Activated naive CD8-positive, alpha-beta T cell (primary cell): Measurements from ENCODE around the gene LTBP2.

Experiments used
- H3K27ac Mint-ChIP-seq: one replicate; pipeline ENCODE4 v1.8.0; 2021; ENCODE audit warnings: mixed read lengths
- H3K27me3 Mint-ChIP-seq: one replicate; pipeline ENCODE4 v1.8.0; 2021; ENCODE audit warnings: mixed read lengths
- H3K36me3 Mint-ChIP-seq: one replicate; pipeline ENCODE4 v1.8.0; 2021; ENCODE audit warnings: mixed read lengths
- H3K4me1 Mint-ChIP-seq: one replicate; pipeline ENCODE4 v1.8.0; 2021; ENCODE audit warnings: low read depth, mixed read lengths
- H3K4me3 Mint-ChIP-seq: one replicate; pipeline ENCODE4 v1.8.0; 2021; ENCODE audit warnings: mild to moderate bottlenecking, mixed read lengths
- H3K9me3 Mint-ChIP-seq: one replicate; pipeline ENCODE4 v1.8.0; 2021; ENCODE audit warnings: low read depth, mixed read lengths

LTBP2 gene

GRCh38 chr14:74647061-74647677 is 35.1 kb upstream of the LTBP2 start:
- Mint-ChIP-seq H3K4me1 (peaks cover 3% of the 10 kb centered on the region), H3K4me3 (no peak overlapping the region), H3K27ac (no peak overlapping the region), H3K9me3 (no peaks in the 10 kb centered on the region), H3K27me3 (no peaks in the 10 kb centered on the region), H3K36me3 (no peaks in the 10 kb centered on the region)

GRCh38 chr14:74645756-74646470 is 33.9 kb upstream of the LTBP2 start:
- no peaks in the 10 kb centered on the region for H3K4me1 Mint-ChIP-seq
- H3K9me3 Mint-ChIP-seq, result no peaks in the 10 kb centered on the region
- no peaks in the 10 kb centered on the region for H3K27me3 Mint-ChIP-seq
- no peaks in the 10 kb centered on the region for H3K36me3 Mint-ChIP-seq
- no peak overlapping the region for H3K4me3 Mint-ChIP-seq
- H3K27ac Mint-ChIP-seq, result no peak overlapping the region

DNA sequence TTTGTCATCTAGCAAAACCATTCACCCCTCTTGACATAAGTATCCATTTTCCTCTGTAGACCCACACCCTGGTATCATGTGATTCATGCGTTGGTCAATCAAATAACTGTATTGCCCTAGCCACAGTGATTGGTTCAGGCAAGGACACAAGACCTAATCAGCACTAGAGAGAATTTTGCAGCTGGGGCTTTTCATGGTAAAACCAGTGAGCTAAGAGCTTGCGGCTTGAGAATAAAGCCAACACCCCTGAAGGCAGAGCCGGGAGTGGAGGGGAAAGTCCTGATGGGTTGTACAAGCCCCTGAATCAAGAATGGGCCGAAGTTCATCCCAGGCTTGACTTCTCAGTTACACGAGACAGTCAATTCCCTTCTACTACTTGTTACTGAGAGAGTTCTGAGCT is 33.2 kb upstream of the LTBP2 start:
- Mint-ChIP-seq H3K9me3 (no peaks in the 10 kb centered on the region), H3K4me1 (no peaks in the 10 kb centered on the region), H3K36me3 (no peaks in the 10 kb centered on the region), H3K4me3 (no peak overlapping the region), H3K27ac (no peak overlapping the region), H3K27me3 (no peaks in the 10 kb centered on the region)

GRCh38 chr14:74641601-74642391 is 29.8 kb upstream of the LTBP2 start:
- no peaks in the 10 kb centered on the region for H3K4me1 Mint-ChIP-seq
- H3K4me3 Mint-ChIP-seq, result no peak overlapping the region
- H3K27ac Mint-ChIP-seq, result no peak overlapping the region
- H3K36me3 Mint-ChIP-seq, result no peaks in the 10 kb centered on the region
- H3K27me3 Mint-ChIP-seq, result no peaks in the 10 kb centered on the region
- H3K9me3 Mint-ChIP-seq, result no peaks in the 10 kb centered on the region

DNA sequence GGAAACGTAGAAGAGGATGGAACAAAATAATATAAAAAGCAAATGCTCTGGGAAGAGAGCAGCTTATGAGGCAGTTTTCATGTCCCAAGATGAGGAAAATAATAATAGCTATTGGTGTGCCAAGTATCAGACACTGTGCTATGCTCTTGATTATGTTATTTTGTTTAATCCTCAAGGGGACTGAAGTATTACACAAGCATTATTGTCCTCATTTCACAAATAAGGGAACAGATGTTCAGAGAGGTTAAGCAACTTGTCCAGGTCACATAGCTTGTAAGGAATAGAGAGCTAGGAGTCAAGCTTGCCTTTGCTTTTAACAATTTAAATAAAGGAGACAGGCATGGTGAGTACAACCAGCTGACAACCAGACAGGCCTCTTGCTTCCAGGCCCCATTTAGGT is 26.9 kb upstream of the LTBP2 start:
- Mint-ChIP-seq H3K9me3 (no peaks in the 10 kb centered on the region), H3K36me3 (no peaks in the 10 kb centered on the region), H3K27me3 (no peaks in the 10 kb centered on the region), H3K27ac (no peak overlapping the region), H3K4me1 (no peaks in the 10 kb centered on the region), H3K4me3 (no peak overlapping the region)

DNA sequence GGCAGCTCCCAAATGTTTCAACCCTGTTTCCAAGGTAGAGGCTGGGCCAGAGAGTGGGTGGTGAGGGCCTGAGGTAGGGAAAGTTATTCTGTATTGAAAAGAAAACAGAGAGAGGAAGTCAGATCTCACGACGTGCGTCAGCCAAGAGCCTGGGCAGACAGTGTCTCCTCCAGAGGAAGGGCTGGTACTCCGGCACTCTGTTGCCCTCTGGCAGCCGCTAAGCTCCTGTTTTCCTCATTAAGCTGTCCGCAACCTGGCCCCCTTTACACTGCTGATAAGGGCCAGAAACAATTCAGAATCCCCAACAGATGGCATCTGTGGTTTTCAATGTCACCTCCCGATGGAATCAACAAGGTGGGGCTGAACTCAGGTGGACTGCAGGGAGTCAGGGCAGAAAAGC is 26.0 kb upstream of the LTBP2 start:
- Mint-ChIP-seq H3K4me3 (no peak overlapping the region), H3K27ac (no peak overlapping the region), H3K36me3 (no peaks in the 10 kb centered on the region), H3K9me3 (no peaks in the 10 kb centered on the region), H3K27me3 (no peaks in the 10 kb centered on the region), H3K4me1 (no peaks in the 10 kb centered on the region)

GRCh38 chr14:74637178-74637550 is 25.1 kb upstream of the LTBP2 start:
- no peak overlapping the region for H3K4me3 Mint-ChIP-seq
- no peak overlapping the region for H3K27ac Mint-ChIP-seq
- H3K9me3 Mint-ChIP-seq, result no peaks in the 10 kb centered on the region
- H3K27me3 Mint-ChIP-seq, result no peaks in the 10 kb centered on the region
- H3K4me1 Mint-ChIP-seq, result no peaks in the 10 kb centered on the region
- no peaks in the 10 kb centered on the region for H3K36me3 Mint-ChIP-seq

DNA sequence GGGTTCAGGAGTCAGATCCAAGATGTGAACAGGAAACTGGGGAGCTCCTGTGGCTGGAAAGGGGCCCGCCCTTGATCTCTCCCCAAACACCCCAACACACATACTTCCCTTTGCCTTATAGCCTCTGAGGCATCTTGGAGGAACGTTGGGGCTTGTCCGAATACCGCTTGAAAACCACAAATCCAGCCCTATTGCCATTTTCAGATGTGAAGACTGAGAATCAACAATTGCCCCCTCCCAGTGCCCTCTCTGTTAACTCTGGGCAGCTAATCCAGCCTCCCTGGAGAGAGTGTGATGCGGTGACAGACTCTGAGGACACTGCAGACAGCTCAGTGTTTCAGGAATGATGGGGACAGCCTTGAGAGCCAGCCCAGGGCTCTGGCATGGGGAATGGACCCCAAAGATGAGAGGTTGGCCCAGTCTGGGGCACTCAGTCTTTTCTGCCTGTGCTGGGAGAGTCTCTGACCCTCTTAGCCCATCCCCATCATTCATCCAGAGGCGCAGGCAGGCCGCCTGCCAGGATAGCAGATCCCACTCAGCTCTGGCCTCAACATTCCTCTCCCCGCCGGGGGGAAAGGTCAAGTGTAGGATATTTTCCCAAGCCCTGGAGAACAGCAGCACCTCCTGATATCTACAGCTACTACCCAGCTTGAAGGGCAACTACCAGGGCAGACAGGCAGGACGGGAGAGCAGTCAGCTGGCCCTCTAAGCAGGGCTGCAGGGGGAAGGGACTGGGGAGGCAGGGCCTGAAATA is 24.6 kb upstream of the LTBP2 start:
- no peaks in the 10 kb centered on the region for H3K36me3 Mint-ChIP-seq
- H3K27ac Mint-ChIP-seq, result no peak overlapping the region
- no peak overlapping the region for H3K4me3 Mint-ChIP-seq
- H3K9me3 Mint-ChIP-seq, result no peaks in the 10 kb centered on the region
- H3K27me3 Mint-ChIP-seq, result no peaks in the 10 kb centered on the region
- no peaks in the 10 kb centered on the region for H3K4me1 Mint-ChIP-seq

DNA sequence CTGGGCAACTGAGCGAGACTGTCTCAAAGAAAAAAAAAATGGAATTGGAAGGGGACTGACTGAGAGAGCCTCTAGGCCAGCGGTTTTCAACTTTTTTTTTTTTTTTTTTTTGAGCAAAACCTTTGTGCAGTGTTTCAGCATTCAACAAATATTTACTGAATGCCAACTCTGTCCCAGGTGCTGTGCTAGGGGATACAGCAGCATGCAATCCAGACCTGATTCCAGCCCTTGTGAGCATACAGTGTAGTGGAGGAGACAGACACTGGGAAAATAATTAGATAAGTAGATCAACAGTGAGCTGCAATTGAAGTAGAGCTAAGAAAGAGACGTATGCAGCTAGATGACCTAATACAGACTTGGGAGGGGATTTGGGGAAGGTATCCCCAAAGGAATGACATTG is 23.8 kb upstream of the LTBP2 start:
- H3K27ac Mint-ChIP-seq, result no peak overlapping the region
- H3K4me3 Mint-ChIP-seq, result no peak overlapping the region
- H3K9me3 Mint-ChIP-seq, result no peaks in the 10 kb centered on the region
- no peaks in the 10 kb centered on the region for H3K27me3 Mint-ChIP-seq
- no peaks in the 10 kb centered on the region for H3K4me1 Mint-ChIP-seq
- H3K36me3 Mint-ChIP-seq, result no peaks in the 10 kb centered on the region

GRCh38 chr14:74634964-74635363 is 22.9 kb upstream of the LTBP2 start:
- Mint-ChIP-seq H3K4me1 (no peaks in the 10 kb centered on the region), H3K36me3 (no peaks in the 10 kb centered on the region), H3K27me3 (no peaks in the 10 kb centered on the region), H3K27ac (no peak overlapping the region), H3K9me3 (no peaks in the 10 kb centered on the region), H3K4me3 (no peak overlapping the region)

DNA sequence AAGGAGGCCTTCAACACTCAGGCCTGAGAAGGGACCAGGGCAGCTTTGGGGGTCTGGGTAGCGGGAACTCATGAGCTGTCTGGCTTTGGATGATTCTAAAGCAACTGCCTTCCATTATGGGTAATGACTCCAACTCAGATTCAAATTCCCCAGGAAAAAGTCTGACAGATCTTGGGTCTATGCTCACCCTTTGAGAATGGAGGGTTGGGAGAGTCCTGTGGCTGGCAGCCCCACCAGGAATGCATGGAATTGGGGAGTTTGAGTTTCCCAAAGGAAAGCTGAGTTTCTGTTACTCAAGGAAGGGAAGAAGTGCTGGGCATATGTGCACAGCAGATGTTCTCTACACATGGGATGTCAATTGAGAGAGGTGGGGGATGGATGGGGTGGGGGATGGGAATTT is 22.4 kb upstream of the LTBP2 start:
- H3K27me3 Mint-ChIP-seq, result no peaks in the 10 kb centered on the region
- no peak overlapping the region for H3K27ac Mint-ChIP-seq
- no peaks in the 10 kb centered on the region for H3K9me3 Mint-ChIP-seq
- H3K4me1 Mint-ChIP-seq, result no peaks in the 10 kb centered on the region
- H3K36me3 Mint-ChIP-seq, result no peaks in the 10 kb centered on the region
- no peak overlapping the region for H3K4me3 Mint-ChIP-seq

DNA sequence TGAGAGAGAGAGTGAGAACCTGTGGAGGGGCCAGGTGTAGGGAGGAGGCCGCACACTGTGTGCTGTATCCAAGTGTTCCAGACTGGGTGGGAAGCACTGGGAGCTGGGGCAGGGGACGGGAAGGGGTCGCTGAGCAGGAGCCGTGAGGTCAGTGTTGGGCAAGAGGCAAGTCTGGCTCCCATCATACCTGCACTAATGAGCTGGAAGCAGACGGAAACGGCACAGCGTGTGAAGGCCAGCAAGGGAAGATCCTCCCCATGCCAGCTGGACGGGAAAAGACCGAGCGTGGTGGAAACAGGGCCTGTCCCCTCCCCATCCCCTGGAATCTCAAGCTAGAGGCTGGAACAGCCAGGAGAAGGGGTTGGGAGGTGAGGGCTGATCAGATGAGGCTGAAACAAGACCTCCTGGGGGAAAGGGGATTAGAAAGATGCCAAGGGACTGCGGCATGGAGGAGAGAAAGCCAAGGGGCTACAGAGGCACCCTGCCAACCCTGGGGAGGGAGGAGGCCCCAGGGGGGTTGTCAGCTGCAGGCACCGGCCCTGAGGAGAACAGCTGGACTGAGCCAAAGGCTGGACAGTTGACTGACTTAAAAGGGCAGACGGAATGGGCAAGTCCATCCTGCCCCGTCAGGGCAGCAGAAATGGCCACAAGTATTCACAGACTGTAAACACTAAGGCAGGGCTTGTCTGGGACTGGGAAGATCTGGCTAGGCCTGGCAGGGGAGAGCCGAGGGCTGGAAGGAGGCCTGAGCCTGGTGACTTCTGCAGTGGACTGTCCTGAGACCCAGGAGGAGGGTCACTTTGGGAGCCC is 19.0 kb upstream of the LTBP2 start:
- Mint-ChIP-seq H3K9me3 (no peaks in the 10 kb centered on the region), H3K27ac (no peak overlapping the region), H3K27me3 (no peaks in the 10 kb centered on the region), H3K4me1 (peaks cover 2% of the 10 kb centered on the region), H3K36me3 (no peaks in the 10 kb centered on the region), H3K4me3 (no peak overlapping the region)

- Mint-ChIP-seq H3K4me3 (no peak overlapping the region), H3K27me3 (no peaks in the 10 kb centered on the region), H3K4me1 (peaks cover 2% of the 10 kb centered on the region), H3K27ac (no peak overlapping the region), H3K9me3 (no peaks in the 10 kb centered on the region), H3K36me3 (no peaks in the 10 kb centered on the region)
Observed at GRCh38 chr14:74628418-74628817, 16.4 kb upstream of the LTBP2 start.

DNA sequence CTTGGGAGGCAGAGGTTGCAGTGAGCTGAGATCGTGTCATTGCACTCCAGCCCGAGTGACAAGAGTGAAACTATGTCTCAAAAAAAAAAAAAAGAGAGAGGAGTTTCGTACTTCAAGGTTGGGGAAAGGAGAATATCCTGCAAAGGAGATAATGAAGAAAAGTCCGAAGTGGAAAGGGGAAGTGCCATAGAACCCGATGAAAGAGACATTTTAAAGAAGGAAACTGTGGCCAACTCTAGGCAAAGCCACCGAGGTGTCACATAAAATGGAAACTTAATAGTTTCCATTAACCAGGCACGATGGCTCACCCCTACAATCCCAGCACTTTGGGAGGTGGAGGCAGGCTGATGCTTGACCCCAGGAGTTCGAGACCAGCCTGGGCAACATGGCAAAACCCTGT is 15.0 kb upstream of the LTBP2 start:
- H3K4me3 Mint-ChIP-seq, result no peak overlapping the region
- no peaks in the 10 kb centered on the region for H3K36me3 Mint-ChIP-seq
- H3K9me3 Mint-ChIP-seq, result no peaks in the 10 kb centered on the region
- no peaks in the 10 kb centered on the region for H3K27me3 Mint-ChIP-seq
- H3K4me1 Mint-ChIP-seq, result peaks cover 2% of the 10 kb centered on the region
- H3K27ac Mint-ChIP-seq, result no peak overlapping the region
